Spleen (tissue), 7 donors: ENCODE data around the gene RABGGTA.

ENCODE experiments used
- POLR2A ChIP-seq, 3 donors: fragments of 450-650 bp; IDR thresholded peaks; one replicate each; pipeline ENCODE4 v1.5.1; 2017; ENCODE audit warnings: antibody characterized with exemption in 3 of 3, mild to moderate bottlenecking in 1 of 3
- TF ChIP-seq, protein P1 (sequence below), 11 experiments: fragments of 200-600 bp in 7 of 11; fragments of 450-650 bp in 4 of 11; sonication (generic) in 4 of 11; IDR thresholded peaks in 8 of 11; conservative IDR thresholded peaks in 3 of 11; 1 replicate in 7 of 11; 2 replicates in 4 of 11; pipeline versions ENCODE4 v1.4.0 to v1.8.0; 2016 to 2021; ENCODE audit warnings: antibody characterized with exemption in 11 of 11, inconsistent platforms in 4 of 11, mild to moderate bottlenecking in 1 of 11
- donor health status: DM: no; HTN: no; CAD: no; lungs with moderate emphysema.
- donor health status: DM: no; HTN: no; CAD: no.
- donor health status: DM: no; HTN: no; CAD: no.

DNA sequence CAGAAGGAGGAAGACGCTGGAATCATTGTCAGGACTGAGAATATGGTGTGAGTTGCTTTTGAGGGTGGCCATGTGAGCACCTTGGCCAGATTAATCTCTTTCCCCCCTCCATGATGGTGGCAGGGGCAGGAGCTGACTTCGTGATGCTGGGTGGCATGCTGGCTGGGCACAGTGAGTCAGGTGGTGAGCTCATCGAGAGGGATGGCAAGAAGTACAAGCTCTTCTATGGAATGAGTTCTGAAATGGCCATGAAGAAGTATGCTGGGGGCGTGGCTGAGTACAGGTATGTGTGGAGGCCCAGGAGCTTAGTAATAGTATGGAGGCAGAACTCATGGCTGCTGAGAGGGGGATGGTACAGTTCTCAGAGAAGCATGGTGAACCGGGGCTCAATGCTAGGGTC lies 33.3 kb downstream of the RABGGTA start:
- TF ChIP-seq, protein P1, sequence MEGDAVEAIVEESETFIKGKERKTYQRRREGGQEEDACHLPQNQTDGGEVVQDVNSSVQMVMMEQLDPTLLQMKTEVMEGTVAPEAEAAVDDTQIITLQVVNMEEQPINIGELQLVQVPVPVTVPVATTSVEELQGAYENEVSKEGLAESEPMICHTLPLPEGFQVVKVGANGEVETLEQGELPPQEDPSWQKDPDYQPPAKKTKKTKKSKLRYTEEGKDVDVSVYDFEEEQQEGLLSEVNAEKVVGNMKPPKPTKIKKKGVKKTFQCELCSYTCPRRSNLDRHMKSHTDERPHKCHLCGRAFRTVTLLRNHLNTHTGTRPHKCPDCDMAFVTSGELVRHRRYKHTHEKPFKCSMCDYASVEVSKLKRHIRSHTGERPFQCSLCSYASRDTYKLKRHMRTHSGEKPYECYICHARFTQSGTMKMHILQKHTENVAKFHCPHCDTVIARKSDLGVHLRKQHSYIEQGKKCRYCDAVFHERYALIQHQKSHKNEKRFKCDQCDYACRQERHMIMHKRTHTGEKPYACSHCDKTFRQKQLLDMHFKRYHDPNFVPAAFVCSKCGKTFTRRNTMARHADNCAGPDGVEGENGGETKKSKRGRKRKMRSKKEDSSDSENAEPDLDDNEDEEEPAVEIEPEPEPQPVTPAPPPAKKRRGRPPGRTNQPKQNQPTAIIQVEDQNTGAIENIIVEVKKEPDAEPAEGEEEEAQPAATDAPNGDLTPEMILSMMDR (IDR thresholded peaks at IDR 0.05 in 8 of 11, conservative IDR thresholded peaks at IDR 0.05 in 3 of 11), result no peak
- no peak for TF ChIP-seq POLR2A (IDR thresholded peaks at IDR 0.05)
